OCI-LY1 (cell line): ENCODE data around the gene ADD2.

ENCODE experiments used
- CTCF ChIP-seq: fragments of 200-600 bp; sonication (generic), shearing (Covaris generic); IDR thresholded peaks from 2 replicates; pipeline ENCODE4 v1.5.1; 2017; ENCODE audit warnings: mild to moderate bottlenecking, antibody characterized with exemption, low read length, moderate library complexity, mixed read lengths
- EZH2 ChIP-seq: fragments of 200-600 bp; sonication (generic), shearing (Covaris generic); IDR thresholded peaks from 2 replicates; pipeline ENCODE4 v1.8.0; 2017; ENCODE audit warnings: borderline replicate concordance, mixed run types, mild to moderate bottlenecking, antibody characterized with exemption, low read length, moderate library complexity, mixed read lengths

GRCh38 chr2:70753902-70754301 is 14.1 kb downstream of the ADD2 start:
- TF ChIP-seq CTCF, result no peak
- TF ChIP-seq EZH2, result no peak
